ENCODE measurements around the gene TNFRSF6B. TPM values are rescaled to one million over a fixed set of nuclear protein-coding genes. Genes with fewer than 3 reads are reported as not detected.
A peak's percentile ranks its signal among the peaks of the same experiment; 100 is the strongest.

The TNFRSF6B gene
- total RNA-seq, 4 donors from 2014 or later, result 10.5 to 91.9 (median 12.3) TPM

GRCh38 chr20:63653041-63653973, 43.1 kb upstream of the TNFRSF6B start, which contains the start of gene STMN3:
Gene STMN3 (minus strand): TSS chr20:63653424. CDS start chr20:63653345, 79 bp downstream.
- DNase-seq (ENCODE audit: low spot score) (peak; percentile 62), ATAC-seq (ENCODE audit: low FRiP score) (peak; percentile 67)
- no peak for TF ChIP-seq CTCF (IDR thresholded peaks at IDR 0.05)

DNA sequence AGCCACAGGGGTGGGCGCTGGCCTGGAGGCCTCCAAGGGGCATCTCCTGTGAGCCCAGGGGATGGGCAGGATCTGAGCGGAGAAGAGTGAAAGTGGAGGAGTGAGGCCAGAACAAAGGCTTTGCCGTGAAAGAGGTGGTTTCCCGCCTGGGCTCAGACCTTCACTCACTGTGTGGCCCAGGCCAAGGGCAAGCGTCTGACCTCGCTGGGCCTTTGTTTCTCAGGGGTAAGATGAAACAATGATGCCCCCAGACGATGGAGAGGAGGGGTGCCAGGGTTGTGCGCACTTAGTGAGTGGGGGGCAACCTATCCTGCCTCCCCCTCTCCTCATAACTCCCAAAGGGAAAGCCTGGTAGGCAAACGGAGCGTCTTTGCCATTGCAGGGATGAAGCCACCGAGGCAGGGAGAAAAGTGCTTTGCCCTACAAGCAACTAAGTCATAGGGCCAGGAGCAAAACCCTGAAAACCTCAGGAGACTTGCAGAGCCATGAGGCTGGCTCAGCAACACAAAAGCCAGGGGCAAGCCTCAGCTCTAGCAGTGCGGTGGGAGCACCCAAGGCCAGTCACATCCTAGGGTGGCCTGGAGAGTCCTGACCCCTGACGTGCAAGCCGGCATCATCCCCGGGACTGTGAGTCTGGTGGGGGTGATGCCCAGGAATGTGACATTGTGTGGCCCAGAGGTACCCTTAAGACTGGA, 42.3 kb upstream of the TNFRSF6B start:
- peak; percentile 24 for ATAC-seq (ENCODE audit: low FRiP score)
- TF ChIP-seq CTCF (IDR thresholded peaks at IDR 0.05), result no peak

GRCh38 chr20:63655249-63655648, 41.2 kb upstream of the TNFRSF6B start:
- ATAC-seq (ENCODE audit: low FRiP score) (no peak), DNase-seq (ENCODE audit: low spot score) (no peak)
- no peak for TF ChIP-seq CTCF (IDR thresholded peaks at IDR 0.05)

More for the DNA sequence above, 42.3 kb upstream of the TNFRSF6B start:
- DNase-seq (ENCODE audit: low spot score), result no peak

DNA sequence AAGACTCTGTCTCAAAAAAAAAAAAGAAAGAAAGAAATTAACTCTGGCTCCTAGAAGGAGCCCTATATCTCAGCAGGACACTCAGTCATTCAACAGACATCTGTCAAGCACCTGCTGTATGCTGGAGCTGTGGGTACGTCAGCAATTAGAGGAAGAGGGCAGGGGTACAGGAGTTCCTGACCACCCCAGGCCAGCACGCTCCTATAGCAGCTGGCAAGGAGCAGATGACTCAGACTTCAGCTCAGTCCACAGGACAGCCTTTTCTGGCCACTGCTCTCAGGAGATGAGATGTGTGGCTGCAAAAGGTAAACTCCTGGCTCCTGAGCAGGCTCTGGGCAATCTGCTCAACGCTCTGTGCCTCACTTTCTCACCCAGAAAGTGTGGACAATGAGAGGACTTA, 40.0 kb upstream of the TNFRSF6B start:
- no peak for ATAC-seq (ENCODE audit: low FRiP score)
- TF ChIP-seq CTCF (IDR thresholded peaks at IDR 0.05), result no peak
- no peak for DNase-seq (ENCODE audit: low spot score)

- ATAC-seq (ENCODE audit: low FRiP score), result no peak
- no peak for TF ChIP-seq CTCF (IDR thresholded peaks at IDR 0.05)
- DNase-seq (ENCODE audit: low spot score), result no peak
These were observed 39.1 kb upstream of the TNFRSF6B start for GRCh38 chr20:63657260-63657936.

DNA sequence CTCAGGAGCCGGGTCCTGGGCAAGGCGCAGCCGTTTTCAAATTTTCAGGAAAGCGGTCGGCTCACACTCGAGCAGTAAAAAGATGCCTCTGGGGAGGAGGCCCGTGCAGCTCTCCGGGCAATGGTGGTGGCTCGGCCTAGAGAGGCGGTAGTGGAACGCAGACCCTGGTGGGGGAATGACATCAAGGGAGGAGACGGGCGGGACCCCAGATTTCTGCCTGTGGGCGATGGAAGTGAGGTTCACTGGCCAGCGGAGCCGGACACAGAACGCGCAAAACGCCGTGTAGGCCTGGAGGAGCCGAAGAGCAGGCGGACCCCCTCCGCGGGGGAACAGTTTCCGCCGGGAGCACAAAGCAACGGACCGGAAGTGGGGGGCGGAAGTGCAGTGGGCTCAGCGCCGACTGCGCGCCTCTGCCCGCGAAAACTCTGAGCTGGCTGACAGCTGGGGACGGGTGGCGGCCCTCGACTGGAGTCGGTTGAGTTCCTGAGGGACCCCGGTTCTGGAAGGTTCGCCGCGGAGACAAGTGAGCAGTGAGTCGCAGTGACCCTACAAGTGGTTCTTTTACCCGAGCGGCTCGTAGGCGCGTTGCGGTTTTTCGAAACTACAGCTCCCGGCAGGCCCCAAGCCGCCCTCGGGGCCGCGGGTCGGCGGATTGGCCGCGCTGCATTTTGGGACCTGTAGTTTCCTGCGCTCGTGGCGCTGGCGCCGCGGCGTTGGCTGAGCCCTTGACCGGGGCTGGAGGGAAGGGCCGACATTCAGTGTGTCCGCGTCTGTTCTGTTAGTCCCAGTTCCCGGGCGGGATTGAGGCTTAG, 38.3 kb upstream of the TNFRSF6B start, which contains the start of gene RTEL1:
TSS of gene RTEL1 (plus strand) at position 376 of the 812 bp plus-strand sequence. CDS start 1,091 bp downstream, outside the sequence.
- peak; percentile 66 for DNase-seq (ENCODE audit: low spot score)
- peak; percentile 85 for ATAC-seq (ENCODE audit: low FRiP score)
- no peak for TF ChIP-seq CTCF (IDR thresholded peaks at IDR 0.05)

All from omental fat pad (tissue), 4 donors.